ENCODE data around the gene RNF157.
A peak's percentile ranks its signal among the peaks of the same experiment; 100 is the strongest.
"Not testable (repeated sequence)": the region's sequence is repeated elsewhere in the genome, so short reads cannot be mapped to it uniquely, and the experiment has no call there.

The RNF157 gene

GRCh38 chr17:76188213-76189016 lies 51.9 kb downstream of the RNF157 start:
- Histone ChIP-seq H3K27me3 (no peaks in the 10 kb centered on the region), H3K9me3 (no peaks in the 10 kb centered on the region), H3K4me3 (ENCODE audit: low read depth, low read length) (no peak overlapping the region), H3K36me3 (no peaks in the 10 kb centered on the region), H3K4me1 (no peaks in the 10 kb centered on the region; the same call in 1 of the 2 replicates)
- no peak for TF ChIP-seq CTCF (IDR thresholded peaks at IDR 0.05; ENCODE audit: low read depth, low read length)
- no peak for DNase-seq

GRCh38 chr17:76186774-76187173 lies 53.5 kb downstream of the RNF157 start:
- not testable (repeated sequence) for DNase-seq; H3K36me3 ChIP-seq; H3K4me3 ChIP-seq (ENCODE audit: low read depth, low read length); H3K4me1 ChIP-seq; H3K27me3 ChIP-seq; H3K9me3 ChIP-seq

- no peak for DNase-seq
- no peak overlapping the region for H3K4me3 ChIP-seq (ENCODE audit: low read depth, low read length)
- H3K4me1 ChIP-seq: peaks cover 3% of the 10 kb centered on the region; the same call in 1 of the 2 replicates
- no peaks in the 10 kb centered on the region for H3K27me3 ChIP-seq
- no peaks in the 10 kb centered on the region for H3K9me3 ChIP-seq
- H3K36me3 ChIP-seq: no peaks in the 10 kb centered on the region
- no peak for TF ChIP-seq CTCF (IDR thresholded peaks at IDR 0.05; ENCODE audit: low read depth, low read length)
These were observed 56.0 kb downstream of the RNF157 start for GRCh38 chr17:76184290-76184689.

- no peak overlapping the region for H3K4me3 ChIP-seq (ENCODE audit: low read depth, low read length)
- peak; percentile 94 for TF ChIP-seq CTCF (IDR thresholded peaks at IDR 0.05; ENCODE audit: low read depth, low read length)
- DNase-seq: peak; percentile 89
These were observed 58.1 kb downstream of the RNF157 start for GRCh38 chr17:76182016-76182764.

GRCh38 chr17:76179496-76180467 lies 60.5 kb downstream of the RNF157 start:
- Histone ChIP-seq H3K4me1 (peaks cover 3% of the 10 kb centered on the region; the same call in 1 of the 2 replicates), H3K36me3 (no peaks in the 10 kb centered on the region), H3K9me3 (no peaks in the 10 kb centered on the region), H3K27me3 (no peaks in the 10 kb centered on the region), H3K4me3 (ENCODE audit: low read depth, low read length) (no peak overlapping the region)
- DNase-seq: no peak
- TF ChIP-seq CTCF (IDR thresholded peaks at IDR 0.05; ENCODE audit: low read depth, low read length): no peak

More at GRCh38 chr17:76182016-76182764, 58.1 kb downstream of the RNF157 start:
- Histone ChIP-seq H3K36me3 (no peaks in the 10 kb centered on the region), H3K4me1 (peaks cover 3% of the 10 kb centered on the region; the same call in 1 of the 2 replicates), H3K9me3 (no peaks in the 10 kb centered on the region), H3K27me3 (no peaks in the 10 kb centered on the region)

- no peak for TF ChIP-seq CTCF (IDR thresholded peaks at IDR 0.05; ENCODE audit: low read depth, low read length)
- peaks cover 3% of the 10 kb centered on the region; the same call in 1 of the 2 replicates for H3K4me1 ChIP-seq
- no peaks in the 10 kb centered on the region for H3K9me3 ChIP-seq
- DNase-seq: no peak
- no peak overlapping the region for H3K4me3 ChIP-seq (ENCODE audit: low read depth, low read length)
- no peaks in the 10 kb centered on the region for H3K36me3 ChIP-seq
- no peaks in the 10 kb centered on the region for H3K27me3 ChIP-seq
These were observed 62.2 kb downstream of the RNF157 start for GRCh38 chr17:76178124-76178523.
